ENCODE data around the gene GNAO1.

Gene GNAO1

DNA sequence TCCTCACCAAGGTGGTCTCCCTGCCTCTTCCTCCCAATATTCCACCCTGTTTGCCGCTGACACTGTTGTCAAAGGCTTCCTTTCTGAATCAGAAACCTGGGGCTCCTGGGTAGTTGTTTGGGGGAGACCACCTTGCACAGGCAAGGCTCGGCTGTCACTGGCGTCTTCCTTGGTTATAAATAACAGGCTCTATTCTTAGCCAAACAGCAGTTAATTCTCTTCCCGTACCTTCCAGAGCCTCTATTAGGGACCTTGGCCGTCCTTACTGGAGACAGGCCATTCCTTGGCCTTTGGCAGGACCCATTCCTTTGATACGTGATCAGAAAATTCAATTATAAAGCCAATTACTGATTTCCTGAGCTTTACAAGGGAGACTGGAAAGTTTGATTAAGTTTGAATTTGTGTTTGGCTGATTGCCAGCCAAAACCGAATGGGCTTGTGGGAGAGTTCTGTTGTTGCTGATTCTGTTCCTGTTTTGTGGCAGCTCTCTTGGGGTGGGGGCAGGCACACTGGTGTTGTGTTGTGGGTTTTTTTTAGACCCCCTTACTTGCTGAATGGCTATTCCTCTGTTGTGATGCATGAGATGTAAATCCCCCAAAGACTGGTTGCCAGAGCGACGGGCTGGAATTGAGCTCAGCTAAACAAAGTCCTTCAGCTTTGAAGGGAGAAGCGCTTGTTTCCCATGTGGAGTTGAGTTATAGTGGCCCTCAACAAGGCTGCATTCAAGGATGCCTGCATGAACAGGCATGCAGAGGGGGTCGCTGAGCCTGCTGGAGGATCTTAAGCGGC, 104.6 kb downstream of the GNAO1 start:
- TF ChIP-seq, protein P1, sequence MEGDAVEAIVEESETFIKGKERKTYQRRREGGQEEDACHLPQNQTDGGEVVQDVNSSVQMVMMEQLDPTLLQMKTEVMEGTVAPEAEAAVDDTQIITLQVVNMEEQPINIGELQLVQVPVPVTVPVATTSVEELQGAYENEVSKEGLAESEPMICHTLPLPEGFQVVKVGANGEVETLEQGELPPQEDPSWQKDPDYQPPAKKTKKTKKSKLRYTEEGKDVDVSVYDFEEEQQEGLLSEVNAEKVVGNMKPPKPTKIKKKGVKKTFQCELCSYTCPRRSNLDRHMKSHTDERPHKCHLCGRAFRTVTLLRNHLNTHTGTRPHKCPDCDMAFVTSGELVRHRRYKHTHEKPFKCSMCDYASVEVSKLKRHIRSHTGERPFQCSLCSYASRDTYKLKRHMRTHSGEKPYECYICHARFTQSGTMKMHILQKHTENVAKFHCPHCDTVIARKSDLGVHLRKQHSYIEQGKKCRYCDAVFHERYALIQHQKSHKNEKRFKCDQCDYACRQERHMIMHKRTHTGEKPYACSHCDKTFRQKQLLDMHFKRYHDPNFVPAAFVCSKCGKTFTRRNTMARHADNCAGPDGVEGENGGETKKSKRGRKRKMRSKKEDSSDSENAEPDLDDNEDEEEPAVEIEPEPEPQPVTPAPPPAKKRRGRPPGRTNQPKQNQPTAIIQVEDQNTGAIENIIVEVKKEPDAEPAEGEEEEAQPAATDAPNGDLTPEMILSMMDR (IDR thresholded peaks at IDR 0.05; ENCODE audit: low read depth, low read length): no peak
- H3K4me3 ChIP-seq (ENCODE audit: low read depth, low read length): no peak overlapping the region

- H3K4me3 ChIP-seq (ENCODE audit: low read depth, low read length): no peak overlapping the region
- TF ChIP-seq, protein P1 (IDR thresholded peaks at IDR 0.05; ENCODE audit: low read depth, low read length): no peak
Measured at GRCh38 chr16:56297684-56298083, 106.4 kb downstream of the GNAO1 start.

- H3K4me3 ChIP-seq (ENCODE audit: low read depth, low read length): no peak overlapping the region
- TF ChIP-seq, protein P1 (IDR thresholded peaks at IDR 0.05; ENCODE audit: low read depth, low read length): no peak
Measured at GRCh38 chr16:56298116-56298515, 106.8 kb downstream of the GNAO1 start.

DNA sequence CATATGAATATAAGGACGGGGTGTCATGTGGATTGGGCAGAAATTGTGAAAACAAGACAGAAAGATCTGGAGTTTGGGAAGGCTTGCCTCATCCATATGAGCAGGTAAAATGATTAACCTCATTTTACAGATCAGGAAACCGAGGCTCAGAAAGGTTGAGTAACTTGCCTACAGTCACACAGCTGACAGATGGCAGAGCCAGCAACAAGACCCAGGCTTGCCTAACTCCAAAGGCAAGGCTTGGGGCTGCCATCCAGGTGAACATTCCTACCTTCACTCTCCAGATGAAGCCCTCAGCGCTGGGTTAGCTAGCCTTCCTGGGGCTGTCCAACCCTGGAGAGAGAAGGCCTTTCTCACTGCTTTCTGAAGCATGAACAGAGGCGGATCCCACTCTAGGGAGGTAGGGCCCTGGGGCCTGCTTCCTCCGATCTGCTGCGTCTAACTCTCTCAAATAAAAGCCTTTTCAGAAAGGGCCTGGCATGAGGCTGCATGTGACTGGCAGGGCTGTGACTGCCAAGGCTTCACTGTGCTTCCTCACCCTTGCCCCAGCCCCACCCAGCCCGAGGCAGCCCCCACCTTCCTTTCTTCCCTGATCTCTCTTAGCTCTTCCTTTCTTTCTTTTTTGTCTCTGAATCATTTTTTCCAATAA, 107.8 kb downstream of the GNAO1 start:
- H3K4me3 ChIP-seq (ENCODE audit: low read depth, low read length): no peak overlapping the region

GRCh38 chr16:56300242-56300623, 108.9 kb downstream of the GNAO1 start:
- TF ChIP-seq, protein P1 (IDR thresholded peaks at IDR 0.05; ENCODE audit: low read depth, low read length): no peak
- H3K4me3 ChIP-seq (ENCODE audit: low read depth, low read length): no peak overlapping the region

More for the DNA sequence above, 107.8 kb downstream of the GNAO1 start:
- TF ChIP-seq, protein P1 (IDR thresholded peaks at IDR 0.05; ENCODE audit: low read depth, low read length): no peak

DNA sequence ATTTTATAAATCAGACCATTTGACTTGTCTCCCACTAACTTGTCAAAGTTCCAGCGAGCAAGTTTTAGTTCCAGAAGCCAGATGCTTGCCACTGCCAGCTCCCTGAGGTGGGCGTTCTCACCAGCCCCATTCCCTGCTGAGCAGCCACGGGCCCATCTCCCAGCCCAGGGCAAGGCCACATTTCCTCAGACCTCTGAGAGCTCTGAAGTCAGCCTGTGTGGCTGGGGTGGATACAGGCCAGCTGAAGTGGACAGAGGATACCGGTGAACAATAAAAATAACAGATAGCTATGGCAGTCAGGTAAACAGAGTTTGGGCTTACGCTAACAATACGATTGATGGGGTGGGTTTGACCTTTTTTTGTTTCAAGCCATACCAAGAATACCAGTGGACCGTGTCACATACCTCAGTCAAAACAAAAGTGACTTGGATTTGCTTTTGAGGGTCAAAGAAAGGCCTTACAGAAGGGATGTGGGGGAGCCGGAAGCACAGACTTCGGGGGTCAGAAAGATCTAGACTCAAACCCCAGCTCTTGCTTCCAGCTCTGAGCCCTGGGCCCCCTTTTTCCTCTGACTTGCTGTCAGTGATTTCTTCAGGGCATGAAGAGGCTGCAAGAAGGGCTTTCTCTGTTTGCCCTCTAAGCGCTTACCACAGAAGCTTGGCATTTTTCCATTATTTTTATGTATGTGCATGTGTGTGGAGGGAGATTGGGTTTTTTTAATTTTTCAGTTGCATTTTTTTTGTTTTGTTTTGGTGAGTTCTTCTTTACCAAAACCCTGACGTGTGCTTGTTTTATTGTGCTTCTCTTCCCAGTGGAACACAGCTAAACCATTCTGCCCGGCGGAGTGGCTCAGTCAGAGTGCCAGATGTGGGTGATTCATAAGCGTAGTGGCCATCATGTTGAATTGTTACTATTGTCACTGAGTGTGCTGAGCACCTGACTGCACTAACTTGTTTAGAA, 109.9 kb downstream of the GNAO1 start:
- H3K4me3 ChIP-seq (ENCODE audit: low read depth, low read length): no peak overlapping the region
- TF ChIP-seq, protein P1 (IDR thresholded peaks at IDR 0.05; ENCODE audit: low read depth, low read length): no peak
